Naive thymus-derived CD8-positive, alpha-beta T cell (primary cell): ENCODE results near the gene KRTAP13-1. TPM values are rescaled to one million over a fixed set of nuclear protein-coding genes. Genes with fewer than 3 reads are reported as not detected.

Experiments used
- ATAC-seq, 2 donors: fragments of 150-1000 bp; cut with Tn5 transposase in 1 of 2; sonication (Bioruptor Pico), chemical (Tn5 transposase) in 1 of 2; 1 replicate in 1 of 2; 2 replicates in 1 of 2; pipeline ENCODE4 v1.10.0; 2021; ENCODE audit warnings: mild to moderate bottlenecking in 2 of 2, moderate library complexity in 2 of 2
- POLR2A ChIA-PET: fragments of 350-600 bp; sonication (Branson Sonifier 250); formaldehyde crosslinking; loops from one replicate; lab custom pipeline; 2021; ENCODE audit warnings: antibody characterized with exemption; lab: Charles Lee
- DNase-seq, 10 donors: peaks; one replicate each; pipeline versions ENCODE4 v3.0.0 to v3.0.0-alpha.2; 2020 to 2022
- H3K27ac Mint-ChIP-seq, 10 donors: one replicate each; pipeline ENCODE4 v1.8.0; 2020 to 2022; ENCODE audit warnings: mild to moderate bottlenecking in 10 of 10, mixed read lengths in 10 of 10, moderate library complexity in 4 of 10, inconsistent platforms in 1 of 10
- H3K27me3 Mint-ChIP-seq, 5 donors: one replicate each; pipeline ENCODE4 v1.8.0; 2021 to 2022; ENCODE audit warnings: mixed read lengths in 5 of 5
- H3K36me3 Mint-ChIP-seq, 3 donors: one replicate each; pipeline ENCODE4 v1.8.0; 2020 to 2022; ENCODE audit warnings: mixed read lengths in 3 of 3, mild to moderate bottlenecking in 2 of 3, inconsistent platforms in 1 of 3
- H3K4me1 Mint-ChIP-seq, 4 donors: one replicate each; pipeline ENCODE4 v1.8.0; 2021 to 2022; ENCODE audit warnings: mixed read lengths in 4 of 4
- H3K4me3 Mint-ChIP-seq, 10 donors: one replicate each; pipeline ENCODE4 v1.8.0; 2020 to 2022; ENCODE audit warnings: mild to moderate bottlenecking in 10 of 10, mixed read lengths in 10 of 10, moderate library complexity in 6 of 10, inconsistent platforms in 1 of 10
- H3K9me3 Mint-ChIP-seq, 9 donors: one replicate each; pipeline ENCODE4 v1.8.0; 2020 to 2022; ENCODE audit warnings: mixed read lengths in 9 of 9, mild to moderate bottlenecking in 3 of 9, inconsistent platforms in 1 of 9, moderate library complexity in 1 of 9
- polyA plus RNA-seq, 3 donors: library from polyadenylated mRNA; unstranded; fragments of 300-500 nt; fragmentation: Illumina TruSeq; gene quantifications; one replicate each; pipeline ENCODE4 v1.2.3, GENCODE V29; 2021
- total RNA-seq, 8 experiments: library from RNA in 2 of 8; stranded (reverse) in 2 of 8; gene quantifications; one replicate each; pipeline ENCODE4 v1.2.3 and lab custom pipeline; 2021 to 2026

Gene KRTAP13-1
- total RNA-seq (not detected), polyA plus RNA-seq (not detected), total RNA-seq (lab: John Stamatoyannopoulos, UW) (0 reads per million in 6 experiments)

- H3K27ac Mint-ChIP-seq, result no peak within 1 kb of the TSS
- DNase-seq (no peak), ATAC-seq (no peak)
- peaks cover 5 to 22% (median 10%) of the 10 kb centered on the region in 5 donors for H3K27me3 Mint-ChIP-seq
- H3K9me3 Mint-ChIP-seq, result peaks cover 0 to 6% (median 1%) of the 10 kb centered on the region in 9 donors
- no peaks in the 10 kb centered on the region for H3K4me1 Mint-ChIP-seq
- no peaks in the 10 kb centered on the region for H3K36me3 Mint-ChIP-seq
- H3K4me3 Mint-ChIP-seq, result no peak within 1 kb of the TSS
- POLR2A ChIA-PET, result no interaction called here
Observed at GRCh38 chr21:30395731-30396130, at the start of gene KRTAP13-1. TSS of gene KRTAP13-1 (plus strand) at chr21:30396031. CDS start at chr21:30396087, 56 bp downstream.

GRCh38 chr21:30348506-30348905, 47.3 kb upstream of the KRTAP13-1 start, which contains the start of gene KRTAP23-1:
TSS of gene KRTAP23-1 (minus strand) at chr21:30348606. CDS start at chr21:30348606, 0 bp downstream.
- POLR2A ChIA-PET, result no interaction called here
- no peaks in the 10 kb centered on the region for H3K36me3 Mint-ChIP-seq
- no peaks in the 10 kb centered on the region for H3K4me1 Mint-ChIP-seq
- H3K4me3 Mint-ChIP-seq, result no peak within 1 kb of the TSS
- DNase-seq (no peak), ATAC-seq (no peak)
- H3K27me3 Mint-ChIP-seq, result peaks cover 0 to 19% (median 1%) of the 10 kb centered on the region in 5 donors
- no peak within 1 kb of the TSS for H3K27ac Mint-ChIP-seq
- no peaks in the 10 kb centered on the region for H3K9me3 Mint-ChIP-seq

- H3K27ac Mint-ChIP-seq, result no peak overlapping the region
- DNase-seq (no peak), ATAC-seq (no peak)
- H3K27me3 Mint-ChIP-seq, result peaks cover 3 to 19% (median 5%) of the 10 kb centered on the region in 5 donors
- H3K4me1 Mint-ChIP-seq, result no peaks in the 10 kb centered on the region
- POLR2A ChIA-PET, result no interaction called here
- no peak overlapping the region for H3K4me3 Mint-ChIP-seq
- H3K9me3 Mint-ChIP-seq, result no peaks in the 10 kb centered on the region
- H3K36me3 Mint-ChIP-seq, result no peaks in the 10 kb centered on the region
Observed at GRCh38 chr21:30349572-30349971, 46.3 kb upstream of the KRTAP13-1 start.

GRCh38 chr21:30351534-30351933, 44.3 kb upstream of the KRTAP13-1 start:
- Mint-ChIP-seq H3K36me3 (no peaks in the 10 kb centered on the region), H3K9me3 (no peaks in the 10 kb centered on the region), H3K4me1 (no peaks in the 10 kb centered on the region), H3K4me3 (no peak overlapping the region), H3K27ac (no peak overlapping the region), H3K27me3 (peaks cover 6 to 17% (median 7%) of the 10 kb centered on the region in 5 donors)
- POLR2A ChIA-PET, result no interaction called here
- DNase-seq (no peak), ATAC-seq (no peak)

GRCh38 chr21:30354308-30355005, 41.4 kb upstream of the KRTAP13-1 start:
- no peak for DNase-seq
- Mint-ChIP-seq H3K9me3 (no peaks in the 10 kb centered on the region), H3K27ac (no peak overlapping the region), H3K4me1 (no peaks in the 10 kb centered on the region), H3K36me3 (no peaks in the 10 kb centered on the region), H3K27me3 (peaks cover 7 to 18% (median 9%) of the 10 kb centered on the region in 5 donors), H3K4me3 (no peak overlapping the region)
- POLR2A ChIA-PET, result no interaction called here
- no peak for ATAC-seq

GRCh38 chr21:30355906-30356305, 39.9 kb upstream of the KRTAP13-1 start:
- ATAC-seq, result no peak
- no peaks in the 10 kb centered on the region for H3K9me3 Mint-ChIP-seq
- no peak overlapping the region for H3K4me3 Mint-ChIP-seq
- H3K27ac Mint-ChIP-seq, result no peak overlapping the region
- no peaks in the 10 kb centered on the region for H3K4me1 Mint-ChIP-seq
- no peak for DNase-seq
- H3K36me3 Mint-ChIP-seq, result no peaks in the 10 kb centered on the region
- POLR2A ChIA-PET, result no interaction called here
- H3K27me3 Mint-ChIP-seq, result peaks cover 7 to 18% (median 9%) of the 10 kb centered on the region in 5 donors

GRCh38 chr21:30372139-30372770, 23.6 kb upstream of the KRTAP13-1 start, which contains the start of gene KRTAP13-2:
TSS of gene KRTAP13-2 (minus strand) at chr21:30372271. CDS start at chr21:30372213, 58 bp downstream.
- POLR2A ChIA-PET, result no interaction called here
- H3K27ac Mint-ChIP-seq, result peak within 1 kb of the TSS in 1 of 10 donors; percentile 35

GRCh38 chr21:30382201-30382600, 13.6 kb upstream of the KRTAP13-1 start:
- no peaks in the 10 kb centered on the region for H3K36me3 Mint-ChIP-seq
- POLR2A ChIA-PET, result no interaction called here
- peaks cover 2 to 18% (median 5%) of the 10 kb centered on the region in 5 donors for H3K27me3 Mint-ChIP-seq
- ATAC-seq (no peak), DNase-seq (no peak)
- H3K9me3 Mint-ChIP-seq, result peaks cover 0 to 7% (median 0%) of the 10 kb centered on the region in 9 donors
- H3K27ac Mint-ChIP-seq, result no peak overlapping the region
- no peak overlapping the region for H3K4me3 Mint-ChIP-seq
- H3K4me1 Mint-ChIP-seq, result no peaks in the 10 kb centered on the region

More at GRCh38 chr21:30372139-30372770, 23.6 kb upstream of the KRTAP13-1 start, which contains the start of gene KRTAP13-2:
- H3K27me3 Mint-ChIP-seq, result peaks cover 2 to 7% (median 5%) of the 10 kb centered on the region in 5 donors
- peaks cover 0 to 2% (median 0%) of the 10 kb centered on the region in 9 donors for H3K9me3 Mint-ChIP-seq
- no peak within 1 kb of the TSS for H3K4me3 Mint-ChIP-seq
- DNase-seq (no peak), ATAC-seq (no peak)
- no peaks in the 10 kb centered on the region for H3K36me3 Mint-ChIP-seq
- no peaks in the 10 kb centered on the region for H3K4me1 Mint-ChIP-seq

- peaks cover 0 to 16% (median 5%) of the 10 kb centered on the region in 9 donors for H3K9me3 Mint-ChIP-seq
Observed at GRCh38 chr21:30391492-30392025, 4.3 kb upstream of the KRTAP13-1 start.

GRCh38 chr21:30408782-30409494, 13.1 kb downstream of the KRTAP13-1 start:
- H3K27me3 Mint-ChIP-seq, result peaks cover 6 to 30% (median 12%) of the 10 kb centered on the region in 5 donors

More at GRCh38 chr21:30391492-30392025, 4.3 kb upstream of the KRTAP13-1 start:
- Mint-ChIP-seq H3K27ac (no peak overlapping the region), H3K4me3 (no peak overlapping the region), H3K27me3 (peaks cover 2 to 17% (median 3%) of the 10 kb centered on the region in 5 donors), H3K36me3 (no peaks in the 10 kb centered on the region), H3K4me1 (no peaks in the 10 kb centered on the region)
- DNase-seq, result no peak
- POLR2A ChIA-PET, result no interaction called here
- ATAC-seq, result no peak

GRCh38 chr21:30415993-30416392, 20.2 kb downstream of the KRTAP13-1 start:
- H3K9me3 Mint-ChIP-seq, result peaks cover 0 to 5% (median 0%) of the 10 kb centered on the region in 9 donors
- POLR2A ChIA-PET, result no interaction called here
- ATAC-seq, result no peak

More at GRCh38 chr21:30408782-30409494, 13.1 kb downstream of the KRTAP13-1 start:
- Mint-ChIP-seq H3K9me3 (peaks cover 2 to 25% (median 10%) of the 10 kb centered on the region in 9 donors), H3K27ac (no peak overlapping the region), H3K4me1 (no peaks in the 10 kb centered on the region), H3K4me3 (no peak overlapping the region), H3K36me3 (peaks cover 0 to 12% (median 0%) of the 10 kb centered on the region in 3 donors)
- DNase-seq (no peak), ATAC-seq (no peak)
- POLR2A ChIA-PET, result no interaction called here

GRCh38 chr21:30425826-30426225, 30.0 kb downstream of the KRTAP13-1 start, which contains the start of gene KRTAP13-3:
TSS of gene KRTAP13-3 (minus strand) at chr21:30425926. CDS start at chr21:30425912, 14 bp downstream.
- H3K4me1 Mint-ChIP-seq, result no peaks in the 10 kb centered on the region
- ATAC-seq (no peak), DNase-seq (no peak)
- H3K9me3 Mint-ChIP-seq, result peaks cover 0 to 4% (median 0%) of the 10 kb centered on the region in 9 donors
- peak within 1 kb of the TSS in 1 of 10 donors; percentile 46 for H3K27ac Mint-ChIP-seq
- no peaks in the 10 kb centered on the region for H3K36me3 Mint-ChIP-seq
- POLR2A ChIA-PET, result no interaction called here
- peaks cover 0 to 10% (median 0%) of the 10 kb centered on the region in 5 donors for H3K27me3 Mint-ChIP-seq
- no peak within 1 kb of the TSS for H3K4me3 Mint-ChIP-seq

More at GRCh38 chr21:30415993-30416392, 20.2 kb downstream of the KRTAP13-1 start:
- peaks cover 0 to 5% (median 0%) of the 10 kb centered on the region in 5 donors for H3K27me3 Mint-ChIP-seq
- H3K4me3 Mint-ChIP-seq, result no peak overlapping the region
- no peak for DNase-seq
- H3K36me3 Mint-ChIP-seq, result no peaks in the 10 kb centered on the region
- H3K4me1 Mint-ChIP-seq, result no peaks in the 10 kb centered on the region
- H3K27ac Mint-ChIP-seq, result no peak overlapping the region
